Activated CD4-positive, alpha-beta T cell treated with anti-CD3 and anti-CD28 coated beads, Interleukin-2, amount 50 U/mL, for 24 hours (primary cell): ENCODE results near the gene PANK1.

Experiments used
- DNase-seq, 2 donors: peaks; one replicate each; pipeline ENCODE4 v3.0.0-alpha.2; 2020; ENCODE audit warnings: low read depth in 1 of 2, low spot score in 1 of 2

Gene PANK1

GRCh38 chr10:89540420-89540949, 104.6 kb downstream of the PANK1 start:
- DNase-seq = no peak

GRCh38 chr10:89537364-89537763, 107.7 kb downstream of the PANK1 start:
- no peak for DNase-seq

GRCh38 chr10:89536013-89536354, 109.1 kb downstream of the PANK1 start:
- DNase-seq = no peak

- no peak for DNase-seq
Measured at GRCh38 chr10:89535171-89536012, 109.7 kb downstream of the PANK1 start, which contains the start of gene SLC16A12. TSS of gene SLC16A12 (minus strand) at chr10:89535594. CDS start at chr10:89462578, 73,016 bp downstream.

- no peak for DNase-seq
Measured at GRCh38 chr10:89534826-89535166, 110.2 kb downstream of the PANK1 start.
